Stimulated activated CD8-positive, alpha-beta memory T cell treated with anti-CD3 and anti-CD28 coated beads, Interleukin-12 subunit alpha, Interleukin-12 subunit beta, amount 100 ng/mL, for 4 hours (primary cell): ENCODE measurements around the gene TMEM131.
"Not testable (repeated sequence)": the region's sequence is repeated elsewhere in the genome, so short reads cannot be mapped to it uniquely, and the experiment has no call there.

Experiments
- DNase-seq: peaks from one replicate; pipeline ENCODE4 v3.0.0-alpha.2; 2020; ENCODE audit warnings: low read depth

Gene TMEM131

GRCh38 chr2:97953853-97954252 lies 41.9 kb downstream of the TMEM131 start:
- no peak for DNase-seq

GRCh38 chr2:97952357-97952756 lies 43.4 kb downstream of the TMEM131 start:
- no peak for DNase-seq

- no peak for DNase-seq
These were observed 44.5 kb downstream of the TMEM131 start for GRCh38 chr2:97951155-97951680.

- no peak for DNase-seq
These were observed 45.2 kb downstream of the TMEM131 start for GRCh38 chr2:97950329-97951154.

- no peak for DNase-seq
These were observed 46.8 kb downstream of the TMEM131 start for GRCh38 chr2:97948926-97949325.

GRCh38 chr2:97945791-97946190 lies 50.0 kb downstream of the TMEM131 start:
- no peak for DNase-seq

GRCh38 chr2:97936881-97937280 lies 58.9 kb downstream of the TMEM131 start:
- DNase-seq, result no peak

GRCh38 chr2:97936199-97936598 lies 59.5 kb downstream of the TMEM131 start:
- DNase-seq, result no peak

GRCh38 chr2:97935719-97936161 lies 60.0 kb downstream of the TMEM131 start:
- no peak for DNase-seq

- no peak for DNase-seq
These were observed 62.6 kb downstream of the TMEM131 start for GRCh38 chr2:97932975-97933662.

GRCh38 chr2:97931858-97932225 lies 63.9 kb downstream of the TMEM131 start:
- no peak for DNase-seq

- DNase-seq, result no peak
These were observed 64.5 kb downstream of the TMEM131 start for GRCh38 chr2:97931118-97931857.

GRCh38 chr2:97928591-97928990 lies 67.2 kb downstream of the TMEM131 start:
- DNase-seq, result no peak

- DNase-seq, result no peak
These were observed 68.8 kb downstream of the TMEM131 start for GRCh38 chr2:97926946-97927345.

- DNase-seq, result no peak
These were observed 71.6 kb downstream of the TMEM131 start for GRCh38 chr2:97924194-97924593.

GRCh38 chr2:97919858-97920257 lies 75.9 kb downstream of the TMEM131 start:
- DNase-seq, result no peak

- DNase-seq, result no peak
These were observed 76.9 kb downstream of the TMEM131 start for GRCh38 chr2:97918818-97919217.

GRCh38 chr2:97917668-97918067 lies 78.1 kb downstream of the TMEM131 start:
- not testable (repeated sequence) for DNase-seq

GRCh38 chr2:97914691-97915213 lies 81.0 kb downstream of the TMEM131 start:
- DNase-seq, result no peak

- no peak for DNase-seq
These were observed 81.9 kb downstream of the TMEM131 start for GRCh38 chr2:97913846-97914245.

- DNase-seq, result no peak
These were observed 83.7 kb downstream of the TMEM131 start for GRCh38 chr2:97911922-97912575.
